ENCODE results near the gene TBC1D21.

Gene TBC1D21

GRCh38 chr15:73873456-73873855 is at the start of gene TBC1D21:
TSS of gene TBC1D21 (plus strand) at chr15:73873564. CDS start at chr15:73873710, 146 bp downstream.
- Histone ChIP-seq H3K9me3 (replicated peaks in 1 of 11) (no peaks in the 10 kb centered on the region), H3K9ac (no peak within 1 kb of the TSS), H4K20me1 (no peaks in the 10 kb centered on the region; a peak in 1 of 22 replicates), H3K27ac (no peak within 1 kb of the TSS), H3K4me1 (peaks cover 0 to 15% (median 3%) of the 10 kb centered on the region in 10 experiments; a peak in 8 of 20 replicates), H3K36me3 (no peaks in the 10 kb centered on the region), H3K4me3 (no peak within 1 kb of the TSS), H3K4me2 (no peak within 1 kb of the TSS), H3K27me3 (no peaks in the 10 kb centered on the region)
- TF ChIP-seq Cebpa-rat (IDR thresholded peaks at IDR 0.05): no peak

- Histone ChIP-seq H4K20me1 (no peaks in the 10 kb centered on the region), H3K4me1 (no peaks in the 10 kb centered on the region), H3K4me3 (no peak overlapping the region), H3K36me3 (no peaks in the 10 kb centered on the region), H3K9ac (no peak overlapping the region), H3K9me3 (replicated peaks in 1 of 11) (no peaks in the 10 kb centered on the region), H3K27ac (no peak overlapping the region), H3K27me3 (no peaks in the 10 kb centered on the region), H3K4me2 (no peak overlapping the region)
- no peak for TF ChIP-seq Cebpa-rat (IDR thresholded peaks at IDR 0.05)
Measured at GRCh38 chr15:73826711-73827251, 46.6 kb upstream of the TBC1D21 start.

GRCh38 chr15:73829523-73829922 is 43.8 kb upstream of the TBC1D21 start:
- Histone ChIP-seq H3K4me2 (no peak overlapping the region), H3K4me1 (no peaks in the 10 kb centered on the region), H3K4me3 (no peak overlapping the region), H4K20me1 (no peaks in the 10 kb centered on the region), H3K9me3 (replicated peaks in 1 of 11) (no peaks in the 10 kb centered on the region), H3K27ac (no peak overlapping the region), H3K27me3 (no peaks in the 10 kb centered on the region), H3K9ac (no peak overlapping the region), H3K36me3 (no peaks in the 10 kb centered on the region)
- no peak for TF ChIP-seq Cebpa-rat (IDR thresholded peaks at IDR 0.05)

GRCh38 chr15:73832657-73833056 is 40.7 kb upstream of the TBC1D21 start:
- no peaks in the 10 kb centered on the region for H3K27me3 ChIP-seq
- H4K20me1 ChIP-seq: peaks cover 0 to 3% (median 0%) of the 10 kb centered on the region in 11 experiments; a peak in 1 of 22 replicates
- no peak overlapping the region for H3K4me3 ChIP-seq
- no peaks in the 10 kb centered on the region for H3K9me3 ChIP-seq (replicated peaks in 1 of 11)
- TF ChIP-seq Cebpa-rat (IDR thresholded peaks at IDR 0.05): no peak
- H3K4me1 ChIP-seq: no peaks in the 10 kb centered on the region
- no peak overlapping the region for H3K27ac ChIP-seq
- no peak overlapping the region for H3K4me2 ChIP-seq
- H3K36me3 ChIP-seq: no peaks in the 10 kb centered on the region
- H3K9ac ChIP-seq: no peak overlapping the region

GRCh38 chr15:73836845-73837244 is 36.5 kb upstream of the TBC1D21 start:
- Histone ChIP-seq H4K20me1 (peaks cover 0 to 5% (median 0%) of the 10 kb centered on the region in 11 experiments; a peak in 2 of 22 replicates), H3K4me1 (no peaks in the 10 kb centered on the region), H3K9ac (no peak overlapping the region), H3K4me3 (no peak overlapping the region), H3K36me3 (no peaks in the 10 kb centered on the region), H3K27me3 (no peaks in the 10 kb centered on the region), H3K4me2 (no peak overlapping the region), H3K9me3 (replicated peaks in 1 of 11) (no peaks in the 10 kb centered on the region), H3K27ac (no peak overlapping the region)
- TF ChIP-seq Cebpa-rat (IDR thresholded peaks at IDR 0.05): no peak

- no peak overlapping the region for H3K27ac ChIP-seq
Measured at GRCh38 chr15:73838831-73839426, 34.4 kb upstream of the TBC1D21 start.

GRCh38 chr15:73839699-73840377 is 33.5 kb upstream of the TBC1D21 start:
- no peak overlapping the region for H3K27ac ChIP-seq
- H3K36me3 ChIP-seq: no peaks in the 10 kb centered on the region
- H3K4me1 ChIP-seq: no peaks in the 10 kb centered on the region
- no peaks in the 10 kb centered on the region for H3K9me3 ChIP-seq (replicated peaks in 1 of 11)
- peaks cover 0 to 5% (median 0%) of the 10 kb centered on the region in 11 experiments; a peak in 2 of 22 replicates for H4K20me1 ChIP-seq
- H3K27me3 ChIP-seq: no peaks in the 10 kb centered on the region
- H3K9ac ChIP-seq: no peak overlapping the region
- TF ChIP-seq Cebpa-rat (IDR thresholded peaks at IDR 0.05): no peak
- H3K4me2 ChIP-seq: no peak overlapping the region
- H3K4me3 ChIP-seq: no peak overlapping the region

More at GRCh38 chr15:73838831-73839426, 34.4 kb upstream of the TBC1D21 start:
- Histone ChIP-seq H3K4me1 (no peaks in the 10 kb centered on the region), H3K4me3 (no peak overlapping the region), H3K4me2 (no peak overlapping the region), H4K20me1 (peaks cover 0 to 5% (median 0%) of the 10 kb centered on the region in 11 experiments; a peak in 2 of 22 replicates), H3K9me3 (replicated peaks in 1 of 11) (no peaks in the 10 kb centered on the region), H3K9ac (no peak overlapping the region), H3K36me3 (no peaks in the 10 kb centered on the region), H3K27me3 (no peaks in the 10 kb centered on the region)
- TF ChIP-seq Cebpa-rat (IDR thresholded peaks at IDR 0.05): no peak

- Histone ChIP-seq H3K4me1 (no peaks in the 10 kb centered on the region), H3K27me3 (no peaks in the 10 kb centered on the region), H3K4me2 (no peak overlapping the region), H3K9ac (no peak overlapping the region), H4K20me1 (peaks cover 0 to 5% (median 0%) of the 10 kb centered on the region in 11 experiments; a peak in 2 of 22 replicates), H3K4me3 (no peak overlapping the region), H3K36me3 (no peaks in the 10 kb centered on the region), H3K9me3 (replicated peaks in 1 of 11) (no peaks in the 10 kb centered on the region), H3K27ac (no peak overlapping the region)
- TF ChIP-seq Cebpa-rat (IDR thresholded peaks at IDR 0.05): no peak
Measured at GRCh38 chr15:73840771-73841170, 32.6 kb upstream of the TBC1D21 start.

- Histone ChIP-seq H3K27ac (no peak overlapping the region), H3K4me2 (no peak overlapping the region), H3K4me1 (no peaks in the 10 kb centered on the region), H3K4me3 (no peak overlapping the region), H3K27me3 (no peaks in the 10 kb centered on the region), H4K20me1 (peaks cover 0 to 5% (median 0%) of the 10 kb centered on the region in 11 experiments; a peak in 2 of 22 replicates), H3K36me3 (no peaks in the 10 kb centered on the region), H3K9me3 (replicated peaks in 1 of 11) (no peaks in the 10 kb centered on the region), H3K9ac (no peak overlapping the region)
- TF ChIP-seq Cebpa-rat (IDR thresholded peaks at IDR 0.05): no peak
Measured at GRCh38 chr15:73841756-73842725, 31.3 kb upstream of the TBC1D21 start.
